HG03575 (cell line): ENCODE results near the gene NOD2.

Experiments
- ATAC-seq: cut with Tn5 transposase; IDR thresholded peaks from one replicate; pipeline ENCODE4 v1.9.1; 2021; ENCODE audit not compliant: unreplicated experiment, insufficient number of reproducible peaks, low FRiP score; ENCODE audit errors: extremely low read depth

The NOD2 gene

GRCh38 chr16:50709061-50709684 is 15.8 kb downstream of the NOD2 start:
- no peak for ATAC-seq

GRCh38 chr16:50709980-50710379 is 16.6 kb downstream of the NOD2 start:
- no peak for ATAC-seq

GRCh38 chr16:50711040-50711439 is 17.6 kb downstream of the NOD2 start:
- ATAC-seq = no peak

GRCh38 chr16:50711862-50712559 is 18.6 kb downstream of the NOD2 start:
- no peak for ATAC-seq

GRCh38 chr16:50712560-50712898 is 19.1 kb downstream of the NOD2 start:
- ATAC-seq = no peak

GRCh38 chr16:50712956-50713355 is 19.6 kb downstream of the NOD2 start:
- no peak for ATAC-seq

- no peak for ATAC-seq
Observed at GRCh38 chr16:50717091-50717490, 23.7 kb downstream of the NOD2 start.

GRCh38 chr16:50717494-50717893 is 24.1 kb downstream of the NOD2 start:
- no peak for ATAC-seq

GRCh38 chr16:50718061-50718760 is 24.8 kb downstream of the NOD2 start:
- ATAC-seq = no peak

- no peak for ATAC-seq
Observed at GRCh38 chr16:50718761-50719400, 25.5 kb downstream of the NOD2 start.

GRCh38 chr16:50719401-50720337 is 26.3 kb downstream of the NOD2 start:
- ATAC-seq = no peak

- ATAC-seq = no peak
Observed at GRCh38 chr16:50721549-50722404, 28.4 kb downstream of the NOD2 start.

- ATAC-seq = no peak
Observed at GRCh38 chr16:50722405-50722737, 29.0 kb downstream of the NOD2 start.

GRCh38 chr16:50722960-50723359 is 29.6 kb downstream of the NOD2 start:
- no peak for ATAC-seq

- no peak for ATAC-seq
Observed at GRCh38 chr16:50724306-50724705, 30.9 kb downstream of the NOD2 start.

GRCh38 chr16:50731130-50731988 is 38.0 kb downstream of the NOD2 start:
- ATAC-seq = no peak
